Panc1 (cell line): Measurements from ENCODE around the gene AP3S2. TPM values are rescaled to one million over a fixed set of nuclear protein-coding genes. Genes with fewer than 3 reads are reported as not detected.

Source experiments
- ATAC-seq: fragments of 200-7000 bp; cut with Tn5 transposase; 2 replicates; pipeline ENCODE4 v1.9.1; 2020; ENCODE audit warnings: mild to moderate bottlenecking, moderate library complexity
- BruUV-seq: library from RNA; stranded (reverse); fragments of 400-500 nt; replicated peaks from 2 replicates; lab custom pipeline; 2021; lab: Mats Ljungman, UMichigan
- CTCF ChIA-PET: fragments of 300-600 bp; sonication (Branson Sonifier 250); formaldehyde crosslinking; loops from one replicate; lab custom pipeline; 2022; ENCODE audit warnings: antibody characterized with exemption; lab: Charles Lee
- POLR2A ChIA-PET: fragments of 300-600 bp; sonication (Branson Sonifier 250); formaldehyde crosslinking; loops from one replicate; lab custom pipeline; 2022; ENCODE audit warnings: antibody characterized with exemption; lab: Charles Lee
- DNase-seq: peaks from one replicate; pipeline ENCODE4 v3.0.0-alpha.2; 2010; ENCODE audit warnings: low read depth, low spot score
- H3K27ac ChIP-seq: 2 replicates; pipeline ENCODE4 v1.5.1; 2011; ENCODE audit warnings: mild to moderate bottlenecking, low read length, inconsistent platforms
- H3K27me3 ChIP-seq: fragments of 200-500 bp; sonication (Bioruptor generic); 2 replicates; pipeline ENCODE4 v1.6.0; 2014; ENCODE audit warnings: low read length, inconsistent platforms; ENCODE audit not compliant: control insufficient read depth, insufficient read depth
- H3K36me3 ChIP-seq: fragments of 200-500 bp; sonication (Bioruptor generic); 2 replicates; pipeline ENCODE4 v1.5.1; 2014; ENCODE audit warnings: inconsistent platforms, mild to moderate bottlenecking, low read length, moderate library complexity; ENCODE audit not compliant: control insufficient read depth, insufficient read depth
- H3K4me1 ChIP-seq: 2 replicates; pipeline ENCODE4 v1.5.1; 2011; ENCODE audit warnings: inconsistent platforms, mild to moderate bottlenecking, low read length, moderate library complexity; ENCODE audit not compliant: control insufficient read depth, insufficient read depth
- H3K4me3 ChIP-seq, 2 experiments: 2 replicates each; pipeline ENCODE4 v1.5.1; 2011 to 2012; ENCODE audit warnings: low read depth in 2 of 2, low read length in 2 of 2, mild to moderate bottlenecking in 2 of 2, inconsistent platforms in 1 of 2, moderate library complexity in 1 of 2
- H3K9me3 ChIP-seq: fragments of 200-500 bp; sonication (Bioruptor generic); 2 replicates; pipeline ENCODE4 v1.5.1; 2014; ENCODE audit warnings: low read depth, mild to moderate bottlenecking, inconsistent platforms, low read length, moderate library complexity; ENCODE audit not compliant: control insufficient read depth, insufficient read depth
- CTCF ChIP-seq: fragments of 450-650 bp; IDR thresholded peaks from 2 replicates; pipeline ENCODE4 v1.5.1; 2017; ENCODE audit warnings: mild to moderate bottlenecking
- POLR2AphosphoS5 ChIP-seq: IDR thresholded peaks from 2 replicates; pipeline ENCODE4 v1.6.1; 2012; ENCODE audit warnings: mild to moderate bottlenecking, low read depth, low read length, moderate library complexity
- REST ChIP-seq, 2 experiments: IDR thresholded peaks; 2 replicates each; pipeline ENCODE4 v1.6.1; 2011 to 2012; ENCODE audit warnings: low read depth in 2 of 2, control low read depth in 1 of 2, low read length in 1 of 2, mild to moderate bottlenecking in 1 of 2, moderate library complexity in 1 of 2; ENCODE audit not compliant: insufficient read depth in 1 of 2
- SIN3A ChIP-seq: IDR thresholded peaks from 2 replicates; pipeline ENCODE4 v1.6.1; 2012; ENCODE audit warnings: low read depth, mild to moderate bottlenecking, low read length, moderate library complexity, borderline replicate concordance; ENCODE audit not compliant: insufficient read depth
- TCF7L2 ChIP-seq: IDR thresholded peaks from 2 replicates; pipeline ENCODE4 v1.6.1; 2011; ENCODE audit warnings: mild to moderate bottlenecking, low read depth, low read length, inconsistent platforms
- in situ Hi-C: cut with HindIII; loops from 2 replicates; pipeline ENCODE4 v1.10.0; 2016; ENCODE audit warnings: low sequenced_read_pairs, low pct_unique_long_range_greater_than_20kb
- intact Hi-C: fragments of 100-400 bp; cut with micrococcal nuclease; formaldehyde crosslinking; loops from one replicate; pipeline ENCODE4 v1.10.0; 2022; ENCODE audit not compliant: unreplicated experiment
- total RNA-seq: library from RNA; stranded (reverse); gene quantifications from one replicate; pipeline ENCODE4 v1.2.1, GENCODE V29; 2021; ENCODE audit not compliant: unreplicated experiment

The AP3S2 gene
- total RNA-seq, 1 experiment from 2014 or later, result 24.6 TPM

GRCh38 chr15:89899295-89899945, 5.6 kb upstream of the AP3S2 start:
- intact Hi-C loops (loop anchor here (2.0 to 5.0 kb wide), 2 partner anchors 71 to 173 kb away; no protein-coding TSS in a partner anchor), in situ Hi-C loops (no loop called here)
- ChIA-PET CTCF (interaction anchor here (0.6 to 1.8 kb wide), 6 partner anchors 37 to 322 kb away, joined by 3 to 9 read pairs (median 4); no protein-coding TSS in a partner anchor), POLR2A (no interaction called here)
- H3K9me3 ChIP-seq, result no peaks in the 10 kb centered on the region
- H3K4me3 ChIP-seq, result no peak overlapping the region
- no peaks in the 10 kb centered on the region for H3K27me3 ChIP-seq
- no TSS peak for BruUV-seq
- no peak for DNase-seq
- H3K27ac ChIP-seq, result no peak overlapping the region
- peak; percentile 32; the same call in 1 of the 2 replicates for ATAC-seq
- H3K4me1 ChIP-seq, result peaks cover 8% of the 10 kb centered on the region; the same call in 1 of the 2 replicates
- TF ChIP-seq CTCF (no peak), TCF7L2 (no peak), REST (IDR thresholded peaks at IDR 0.05; ENCODE audit: insufficient read depth in 1 of 2, low read depth in 2 of 2, low read length in 1 of 2) (no peak), SIN3A (no peak), POLR2AphosphoS5 (no peak)
- no peaks in the 10 kb centered on the region for H3K36me3 ChIP-seq

- Histone ChIP-seq H3K27ac (peak overlapping the region; percentile 30; the same call in 1 of the 2 replicates), H3K27me3 (no peaks in the 10 kb centered on the region), H3K36me3 (no peaks in the 10 kb centered on the region), H3K9me3 (no peaks in the 10 kb centered on the region), H3K4me1 (peaks cover 8% of the 10 kb centered on the region; the same call in 1 of the 2 replicates), H3K4me3 (no peak overlapping the region)
- ChIA-PET CTCF (interaction anchor here (0.6 to 1.8 kb wide), 11 partner anchors 19 to 333 kb away, joined by 3 to 10 read pairs (median 4); no protein-coding TSS in a partner anchor), POLR2A (interaction anchor here (0.6 to 0.7 kb wide), 3 partner anchors 27 to 203 kb away, joined by 4 to 7 read pairs (median 5); partner anchors contain the start of gene IDH2)
- in situ Hi-C loops, result no loop called here
- no TSS peak for BruUV-seq
- TF ChIP-seq TCF7L2, result no peak
- TF ChIP-seq CTCF, result peak; percentile 90
- no peak for TF ChIP-seq SIN3A
- TF ChIP-seq REST (IDR thresholded peaks at IDR 0.05; ENCODE audit: insufficient read depth in 1 of 2, low read depth in 2 of 2, low read length in 1 of 2), result no peak
- no peak for TF ChIP-seq POLR2AphosphoS5
- intact Hi-C loops, result loop anchor here (2.0 to 5.0 kb wide), 2 partner anchors 72 to 174 kb away; no protein-coding TSS in a partner anchor
- ATAC-seq (peak; percentile 85), DNase-seq (peak; percentile 38)
Observed at GRCh38 chr15:89898614-89899294, 5.0 kb upstream of the AP3S2 start.
